Calu3 (cell line): ENCODE measurements around the gene ZNF343. TPM values are rescaled to one million over a fixed set of nuclear protein-coding genes. Genes with fewer than 3 reads are reported as not detected.

Source experiments
- Bru-seq: library from RNA; stranded (reverse); fragments of 400-500 nt; gene quantifications from one replicate; lab custom pipeline; 2021; lab: Mats Ljungman, UMichigan
- BruChase-seq, 2 experiments: library from RNA; stranded (reverse); fragments of 400-500 nt; gene quantifications; one replicate each; lab custom pipeline; 2021; lab: Mats Ljungman, UMichigan
- BruUV-seq: library from RNA; stranded (reverse); fragments of 400-500 nt; replicated peaks from 2 replicates; lab custom pipeline; 2021; lab: Mats Ljungman, UMichigan
- CTCF ChIA-PET: fragments of 300-600 bp; sonication (Branson Sonifier 250); formaldehyde crosslinking; loops from one replicate; lab custom pipeline; 2022; ENCODE audit warnings: antibody characterized with exemption; lab: Charles Lee
- DNase-seq: peaks from one replicate; pipeline ENCODE4 v3.0.0; 2022
- H3K27ac Mint-ChIP-seq: one replicate; pipeline ENCODE4 v1.8.0; 2022; ENCODE audit warnings: mixed read lengths; ENCODE audit not compliant: unreplicated experiment
- H3K27me3 Mint-ChIP-seq: one replicate; pipeline ENCODE4 v1.8.0; 2022; ENCODE audit warnings: mixed read lengths; ENCODE audit not compliant: unreplicated experiment
- H3K36me3 Mint-ChIP-seq: one replicate; pipeline ENCODE4 v1.8.0; 2022; ENCODE audit warnings: mild to moderate bottlenecking, moderate library complexity, mixed read lengths; ENCODE audit not compliant: insufficient read depth, unreplicated experiment
- H3K4me1 Mint-ChIP-seq: one replicate; pipeline ENCODE4 v1.8.0; 2022; ENCODE audit warnings: mild to moderate bottlenecking, low read depth, mixed read lengths; ENCODE audit not compliant: unreplicated experiment
- H3K4me3 Mint-ChIP-seq: one replicate; pipeline ENCODE4 v1.8.0; 2022; ENCODE audit warnings: mild to moderate bottlenecking, low read depth, moderate library complexity, mixed read lengths; ENCODE audit not compliant: unreplicated experiment
- H3K9me3 Mint-ChIP-seq: one replicate; pipeline ENCODE4 v1.8.0; 2022; ENCODE audit warnings: low read depth, mixed read lengths; ENCODE audit not compliant: unreplicated experiment
- CTCF ChIP-seq: fragments of 200-600 bp; IDR thresholded peaks from one replicate; pipeline ENCODE4 v1.8.0; 2022; ENCODE audit warnings: antibody characterized with exemption; ENCODE audit not compliant: unreplicated experiment
- intact Hi-C: fragments of 100-400 bp; cut with micrococcal nuclease; formaldehyde crosslinking; loops from one replicate; pipeline ENCODE4 v1.10.0; 2022; ENCODE audit not compliant: unreplicated experiment
- long read RNA-seq: library from polyadenylated mRNA; stranded (forward); transcript quantifications from one replicate; pipeline ENCODE4 v2.0.0, GENCODE V29; 2022
- total RNA-seq: library from RNA; stranded (reverse); gene quantifications from 2 replicates; pipeline ENCODE4 v1.2.3, GENCODE V29; 2022

The ZNF343 gene
- total RNA-seq (6.5 and 6.8 TPM in 2 replicates), Bru-seq, nascent RNA (percentile 31 among the genes with signal in this experiment), BruChase-seq, experiment 1, labeled RNA remaining after a 6-hour chase (percentile 40 among the genes with signal in this experiment), BruChase-seq, experiment 2, labeled RNA remaining after a 2-hour chase (percentile 38 among the genes with signal in this experiment)
- long read RNA-seq, partial matches to known transcripts, result 1 of 5 reads
- long read RNA-seq, other reads (novel, unspliced or antisense), result 4 of 5 reads

- no peaks in the 10 kb centered on the region for H3K27me3 Mint-ChIP-seq
- CTCF ChIA-PET, result interaction anchor here (0.6 kb wide), 1 partner anchor 35 kb away, joined by 4 read pairs; no protein-coding TSS in a partner anchor
- no peaks in the 10 kb centered on the region for H3K9me3 Mint-ChIP-seq
- TF ChIP-seq CTCF, result no peak
- intact Hi-C loops, result no loop called here
- peak within 1 kb of the TSS; percentile 80 for H3K27ac Mint-ChIP-seq
- peak within 1 kb of the TSS; percentile 98 for H3K4me3 Mint-ChIP-seq
- BruUV-seq, result no TSS peak
- peak; percentile 53 for DNase-seq
- no peaks in the 10 kb centered on the region for H3K4me1 Mint-ChIP-seq
- H3K36me3 Mint-ChIP-seq, result peaks cover 16% of the 10 kb centered on the region
Observed at GRCh38 chr20:2508631-2509467, at the start of gene ZNF343. TSS of gene ZNF343 (minus strand) at chr20:2508915. CDS start at chr20:2493895, 15,020 bp downstream.

- no TSS peak for BruUV-seq
- CTCF ChIA-PET, result no interaction called here
- no peak for DNase-seq
- Mint-ChIP-seq H3K36me3 (no peaks in the 10 kb centered on the region), H3K27ac (no peak overlapping the region), H3K9me3 (no peaks in the 10 kb centered on the region), H3K4me3 (no peak overlapping the region), H3K4me1 (no peaks in the 10 kb centered on the region), H3K27me3 (peaks cover 81% of the 10 kb centered on the region)
- intact Hi-C loops, result no loop called here
- no peak for TF ChIP-seq CTCF
Observed at GRCh38 chr20:2557873-2558580, 49.3 kb upstream of the ZNF343 start.

DNA sequence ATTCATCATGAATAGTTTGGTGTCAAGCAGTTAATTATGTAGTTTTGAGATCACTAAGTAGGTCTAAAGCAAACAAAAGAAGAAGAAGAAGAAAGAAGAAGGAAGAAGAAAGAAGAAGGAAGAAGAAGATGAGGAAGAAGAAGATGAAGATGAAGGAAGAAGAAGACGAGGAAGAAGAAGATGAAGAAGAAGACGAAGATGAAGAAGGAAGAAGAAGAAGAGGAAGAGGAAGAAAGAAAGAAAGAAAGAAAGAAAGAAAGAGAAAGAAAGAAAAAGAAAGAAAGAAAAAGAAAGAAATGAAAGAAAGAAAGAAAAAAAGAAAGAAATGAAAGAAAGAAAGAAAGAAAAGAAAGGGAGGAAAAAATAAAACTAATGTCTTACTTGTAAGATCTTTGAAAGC is 36.9 kb upstream of the ZNF343 start:
- peaks cover 3% of the 10 kb centered on the region for H3K9me3 Mint-ChIP-seq
- H3K36me3 Mint-ChIP-seq, result no peaks in the 10 kb centered on the region
- TF ChIP-seq CTCF, result no peak
- H3K27ac Mint-ChIP-seq, result no peak overlapping the region
- no TSS peak for BruUV-seq
- H3K4me3 Mint-ChIP-seq, result no peak overlapping the region
- H3K4me1 Mint-ChIP-seq, result no peaks in the 10 kb centered on the region
- DNase-seq, result no peak
- CTCF ChIA-PET, result no interaction called here
- intact Hi-C loops, result no loop called here
- peaks cover 54% of the 10 kb centered on the region for H3K27me3 Mint-ChIP-seq

GRCh38 chr20:2544211-2544610 is 35.5 kb upstream of the ZNF343 start:
- peaks cover 3% of the 10 kb centered on the region for H3K9me3 Mint-ChIP-seq
- peaks cover 56% of the 10 kb centered on the region for H3K27me3 Mint-ChIP-seq
- H3K4me3 Mint-ChIP-seq, result no peak overlapping the region
- CTCF ChIA-PET, result interaction anchor here (0.7 kb wide), 1 partner anchor 155 kb away, joined by 4 read pairs; no protein-coding TSS in a partner anchor
- no peak for TF ChIP-seq CTCF
- no peak overlapping the region for H3K27ac Mint-ChIP-seq
- no peaks in the 10 kb centered on the region for H3K4me1 Mint-ChIP-seq
- no TSS peak for BruUV-seq
- DNase-seq, result no peak
- intact Hi-C loops, result no loop called here
- no peaks in the 10 kb centered on the region for H3K36me3 Mint-ChIP-seq
